GM19468 (cell line): ENCODE data around the gene ADAMTS3.

Experiments
- ATAC-seq: cut with Tn5 transposase; IDR thresholded peaks from one replicate; pipeline ENCODE4 v1.9.1; 2021; ENCODE audit warnings: mild to moderate bottlenecking, moderate library complexity, moderate number of reproducible peaks; ENCODE audit not compliant: unreplicated experiment; ENCODE audit errors: extremely low read depth

Gene ADAMTS3

GRCh38 chr4:72360075-72360474 is 208.9 kb downstream of the ADAMTS3 start:
- no peak for ATAC-seq

- ATAC-seq, result no peak
Measured at GRCh38 chr4:72358483-72358882, 210.5 kb downstream of the ADAMTS3 start.

GRCh38 chr4:72357908-72358307 is 211.1 kb downstream of the ADAMTS3 start:
- no peak for ATAC-seq

GRCh38 chr4:72352711-72353110 is 216.3 kb downstream of the ADAMTS3 start:
- ATAC-seq, result no peak

- ATAC-seq, result no peak
Measured at GRCh38 chr4:72351521-72351920, 217.5 kb downstream of the ADAMTS3 start.

- ATAC-seq, result no peak
Measured at GRCh38 chr4:72348701-72349100, 220.3 kb downstream of the ADAMTS3 start.

- no peak for ATAC-seq
Measured at GRCh38 chr4:72344418-72344817, 224.6 kb downstream of the ADAMTS3 start.

- no peak for ATAC-seq
Measured at GRCh38 chr4:72341432-72341820, 227.6 kb downstream of the ADAMTS3 start.

GRCh38 chr4:72340803-72341431 is 228.1 kb downstream of the ADAMTS3 start:
- ATAC-seq, result no peak

- ATAC-seq, result no peak
Measured at GRCh38 chr4:72338060-72338459, 231.0 kb downstream of the ADAMTS3 start.

- ATAC-seq, result no peak
Measured at GRCh38 chr4:72330381-72330780, 238.6 kb downstream of the ADAMTS3 start.

GRCh38 chr4:72326692-72327632 is 242.1 kb downstream of the ADAMTS3 start:
- no peak for ATAC-seq

- ATAC-seq, result no peak
Measured at GRCh38 chr4:72325215-72325614, 243.8 kb downstream of the ADAMTS3 start.

- ATAC-seq, result no peak
Measured at GRCh38 chr4:72323227-72323626, 245.8 kb downstream of the ADAMTS3 start.

GRCh38 chr4:72320223-72320948 is 248.6 kb downstream of the ADAMTS3 start:
- ATAC-seq, result no peak

- no peak for ATAC-seq
Measured at GRCh38 chr4:72319601-72320021, 249.4 kb downstream of the ADAMTS3 start.

GRCh38 chr4:72318421-72319170 is 250.4 kb downstream of the ADAMTS3 start:
- ATAC-seq, result no peak

GRCh38 chr4:72314869-72315268 is 254.2 kb downstream of the ADAMTS3 start:
- ATAC-seq, result no peak

GRCh38 chr4:72313121-72313520 is 255.9 kb downstream of the ADAMTS3 start:
- no peak for ATAC-seq

GRCh38 chr4:72312032-72312650 is 256.9 kb downstream of the ADAMTS3 start:
- no peak for ATAC-seq
